Esophagus squamous epithelium (tissue), 5 donors: ENCODE measurements around the gene OR2F2. TPM values are rescaled to one million over a fixed set of nuclear protein-coding genes. Genes with fewer than 3 reads are reported as not detected.

Experiments
- DNase-seq: peaks from one replicate; lab custom pipeline; 2025; lab: John Stamatoyannopoulos, UW
- H3K27ac ChIP-seq, 4 donors: fragments of 200-600 bp; sonication (generic); one replicate each; pipeline ENCODE4 v1.5.1; 2016 to 2019; ENCODE audit warnings: mild to moderate bottlenecking in 1 of 4
- H3K27me3 ChIP-seq, 4 donors: fragments of 200-600 bp; sonication (generic); 1 replicate in 3 of 4; 2 replicates in 1 of 4; pipeline versions ENCODE4 v1.5.1 to v1.6.0; 2017 to 2021; ENCODE audit warnings: antibody characterized with exemption in 1 of 4
- H3K36me3 ChIP-seq, 3 donors: fragments of 200-600 bp; sonication (generic); one replicate each; pipeline ENCODE4 v1.5.1; 2016 to 2019
- H3K4me1 ChIP-seq, 3 donors: fragments of 200-600 bp; sonication (generic); one replicate each; pipeline ENCODE4 v1.5.1; 2017 to 2019
- H3K4me3 ChIP-seq, 4 donors: fragments of 200-600 bp; sonication (generic); 1 replicate in 3 of 4; 2 replicates in 1 of 4; pipeline ENCODE4 v1.5.1; 2016 to 2019; ENCODE audit warnings: mild to moderate bottlenecking in 2 of 4, moderate library complexity in 1 of 4
- H3K9me3 ChIP-seq, 3 donors: fragments of 200-600 bp; sonication (generic); one replicate each; pipeline ENCODE4 v1.5.1; 2016 to 2019
- POLR2A ChIP-seq, 4 donors: fragments of 450-650 bp; IDR thresholded peaks; one replicate each; pipeline ENCODE4 v1.6.1; 2017; ENCODE audit warnings: antibody characterized with exemption in 4 of 4, mild to moderate bottlenecking in 4 of 4, moderate library complexity in 3 of 4
- WGBS, 2 donors: methylation state at CpG; one replicate each; pipeline ENCODE4 v1.1.5; 2018; 5-methylcytosine and 5-hydroxymethylcytosine counted together
- intact Hi-C: fragments of 100-400 bp; cut with DNase I; formaldehyde crosslinking; loops from one replicate; pipeline ENCODE4 v1.15.0; 2022
- total RNA-seq, 4 donors: library from RNA; depleted of rRNA; stranded (reverse); fragments of >200 nt; gene quantifications; one replicate each; pipeline ENCODE4 v1.1.0, GENCODE V29; 2016
- TF ChIP-seq, protein P1 (sequence below), 6 experiments: fragments of 450-650 bp in 4 of 6; fragments of 200-600 bp in 2 of 6; sonication (generic) in 2 of 6; IDR thresholded peaks; one replicate each; pipeline ENCODE4 v1.5.1; 2016 to 2019; ENCODE audit warnings: antibody characterized with exemption in 6 of 6, mild to moderate bottlenecking in 4 of 6, moderate library complexity in 4 of 6
- donor health status: DM: yes; HTN: yes; CAD: no.

OR2F2 gene
- total RNA-seq, 4 donors from 2014 or later = not detected

DNA sequence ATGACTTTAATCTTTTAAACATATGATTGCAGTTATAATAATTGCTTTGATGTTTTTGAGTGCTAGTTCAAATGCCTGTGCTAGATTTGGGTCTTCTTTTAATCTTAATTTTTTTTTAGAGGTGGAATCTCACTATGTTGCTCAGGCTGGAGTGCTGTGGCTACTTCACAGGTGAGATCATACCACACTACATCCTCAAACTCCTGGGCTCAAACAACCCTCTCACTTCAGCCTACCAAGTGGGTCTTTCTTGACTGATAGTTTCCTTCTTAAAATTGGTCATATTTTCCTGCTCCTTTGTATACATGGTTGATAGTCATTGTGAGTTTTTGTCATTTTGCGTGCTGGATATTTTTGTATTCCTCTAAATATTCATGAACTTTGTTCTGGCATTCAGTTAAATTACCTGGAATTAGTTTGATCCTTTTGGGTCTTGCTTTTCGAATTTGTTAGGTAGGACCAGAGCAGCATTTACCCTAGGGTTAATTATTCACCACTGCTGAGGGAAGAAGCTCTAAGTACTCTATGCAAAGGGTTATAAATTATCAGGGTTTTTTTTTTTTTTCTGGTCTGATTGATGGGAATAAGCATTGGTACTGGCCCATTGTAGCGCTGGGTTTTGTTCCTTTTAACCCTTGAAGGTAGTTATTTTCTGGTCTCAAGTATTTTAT, 21.0 kb upstream of the OR2F2 start:
- no peak for TF ChIP-seq POLR2A (IDR thresholded peaks at IDR 0.05)
- TF ChIP-seq, protein P1, sequence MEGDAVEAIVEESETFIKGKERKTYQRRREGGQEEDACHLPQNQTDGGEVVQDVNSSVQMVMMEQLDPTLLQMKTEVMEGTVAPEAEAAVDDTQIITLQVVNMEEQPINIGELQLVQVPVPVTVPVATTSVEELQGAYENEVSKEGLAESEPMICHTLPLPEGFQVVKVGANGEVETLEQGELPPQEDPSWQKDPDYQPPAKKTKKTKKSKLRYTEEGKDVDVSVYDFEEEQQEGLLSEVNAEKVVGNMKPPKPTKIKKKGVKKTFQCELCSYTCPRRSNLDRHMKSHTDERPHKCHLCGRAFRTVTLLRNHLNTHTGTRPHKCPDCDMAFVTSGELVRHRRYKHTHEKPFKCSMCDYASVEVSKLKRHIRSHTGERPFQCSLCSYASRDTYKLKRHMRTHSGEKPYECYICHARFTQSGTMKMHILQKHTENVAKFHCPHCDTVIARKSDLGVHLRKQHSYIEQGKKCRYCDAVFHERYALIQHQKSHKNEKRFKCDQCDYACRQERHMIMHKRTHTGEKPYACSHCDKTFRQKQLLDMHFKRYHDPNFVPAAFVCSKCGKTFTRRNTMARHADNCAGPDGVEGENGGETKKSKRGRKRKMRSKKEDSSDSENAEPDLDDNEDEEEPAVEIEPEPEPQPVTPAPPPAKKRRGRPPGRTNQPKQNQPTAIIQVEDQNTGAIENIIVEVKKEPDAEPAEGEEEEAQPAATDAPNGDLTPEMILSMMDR (IDR thresholded peaks at IDR 0.05) = no peak
- no peaks in the 10 kb centered on the region for H3K9me3 ChIP-seq
- no peak overlapping the region for H3K4me3 ChIP-seq
- H3K4me1 ChIP-seq = peaks cover 0 to 3% (median 0%) of the 10 kb centered on the region in 3 donors
- intact Hi-C loops = no loop called here
- DNase-seq = no peak
- H3K27me3 ChIP-seq = no peaks in the 10 kb centered on the region
- no peaks in the 10 kb centered on the region for H3K36me3 ChIP-seq
- 57 to 60% methylated on average over 3 of the region's 3 CpGs for WGBS, 2 donors
- no peak overlapping the region for H3K27ac ChIP-seq

DNA sequence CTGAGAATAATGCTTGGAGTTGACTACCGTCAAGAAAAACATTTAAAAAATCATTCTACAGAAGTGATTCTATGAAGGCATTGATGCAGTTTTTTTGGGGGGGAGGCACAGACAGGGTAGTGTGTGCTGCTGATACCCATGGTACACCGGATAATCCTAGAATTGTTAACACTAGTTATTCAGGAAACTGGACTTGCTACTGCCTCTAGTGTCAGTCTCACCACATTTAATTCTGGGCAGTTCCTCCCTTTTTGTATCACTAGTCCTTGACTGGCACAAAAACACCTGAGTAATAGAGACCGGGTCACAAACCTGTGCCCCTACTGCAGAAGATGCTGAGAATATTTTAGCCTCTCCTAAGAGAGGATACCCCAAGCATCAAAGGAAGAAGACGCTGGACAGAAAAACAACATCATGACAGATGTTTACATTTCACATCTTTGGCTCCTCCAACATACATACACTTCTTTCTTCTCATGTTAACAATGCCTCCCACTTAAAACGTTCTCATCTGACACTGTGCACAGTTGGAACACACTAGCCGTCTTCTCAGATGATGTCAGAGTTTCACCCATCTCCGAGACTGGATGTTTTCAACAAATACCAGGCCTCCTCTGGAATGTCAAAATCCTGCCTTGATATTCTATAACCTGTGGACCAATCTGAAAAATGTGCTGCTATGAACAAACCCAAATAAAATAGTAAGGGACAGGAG, 19.9 kb upstream of the OR2F2 start:
- H3K9me3 ChIP-seq = no peaks in the 10 kb centered on the region
- no peak for TF ChIP-seq POLR2A (IDR thresholded peaks at IDR 0.05)
- TF ChIP-seq, protein P1 (IDR thresholded peaks at IDR 0.05) = no peak

DNA sequence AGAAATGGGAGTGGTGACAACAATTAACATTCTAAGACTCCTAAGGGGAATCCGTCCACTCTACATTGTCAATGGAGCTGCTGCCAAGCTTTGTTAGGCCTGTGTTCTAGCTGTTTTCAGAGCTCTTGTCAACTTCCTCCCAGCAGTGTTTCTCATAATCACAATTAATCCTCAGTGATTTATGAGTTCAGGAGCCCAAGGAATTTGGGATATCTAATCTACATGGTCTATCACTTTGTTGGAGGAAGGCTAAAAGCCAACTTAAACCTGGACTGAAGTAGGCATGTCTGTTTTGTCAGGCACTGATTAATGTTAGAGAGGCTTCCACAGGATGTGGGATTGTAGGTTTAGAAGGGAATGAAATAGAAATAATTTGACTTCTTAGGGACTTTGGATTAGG, 10.2 kb upstream of the OR2F2 start:
- Histone ChIP-seq H3K9me3 (no peaks in the 10 kb centered on the region), H3K4me1 (no peaks in the 10 kb centered on the region), H3K27me3 (no peaks in the 10 kb centered on the region), H3K27ac (no peak overlapping the region), H3K4me3 (no peak overlapping the region), H3K36me3 (no peaks in the 10 kb centered on the region)
- 44 to 55% methylated on average over 1 of the region's 1 CpG for WGBS, 2 donors
- intact Hi-C loops = no loop called here
- TF ChIP-seq POLR2A (IDR thresholded peaks at IDR 0.05) = no peak
- TF ChIP-seq, protein P1 (IDR thresholded peaks at IDR 0.05) = no peak
- no peak for DNase-seq

More for the DNA sequence above, 19.9 kb upstream of the OR2F2 start:
- Histone ChIP-seq H3K4me1 (peaks cover 0 to 3% (median 0%) of the 10 kb centered on the region in 3 donors), H3K27ac (no peak overlapping the region), H3K36me3 (no peaks in the 10 kb centered on the region), H3K27me3 (no peaks in the 10 kb centered on the region), H3K4me3 (no peak overlapping the region)
- DNase-seq = no peak
- 49 to 59% methylated on average over 7 of the region's 7 CpGs for WGBS, 2 donors
- intact Hi-C loops = no loop called here

DNA sequence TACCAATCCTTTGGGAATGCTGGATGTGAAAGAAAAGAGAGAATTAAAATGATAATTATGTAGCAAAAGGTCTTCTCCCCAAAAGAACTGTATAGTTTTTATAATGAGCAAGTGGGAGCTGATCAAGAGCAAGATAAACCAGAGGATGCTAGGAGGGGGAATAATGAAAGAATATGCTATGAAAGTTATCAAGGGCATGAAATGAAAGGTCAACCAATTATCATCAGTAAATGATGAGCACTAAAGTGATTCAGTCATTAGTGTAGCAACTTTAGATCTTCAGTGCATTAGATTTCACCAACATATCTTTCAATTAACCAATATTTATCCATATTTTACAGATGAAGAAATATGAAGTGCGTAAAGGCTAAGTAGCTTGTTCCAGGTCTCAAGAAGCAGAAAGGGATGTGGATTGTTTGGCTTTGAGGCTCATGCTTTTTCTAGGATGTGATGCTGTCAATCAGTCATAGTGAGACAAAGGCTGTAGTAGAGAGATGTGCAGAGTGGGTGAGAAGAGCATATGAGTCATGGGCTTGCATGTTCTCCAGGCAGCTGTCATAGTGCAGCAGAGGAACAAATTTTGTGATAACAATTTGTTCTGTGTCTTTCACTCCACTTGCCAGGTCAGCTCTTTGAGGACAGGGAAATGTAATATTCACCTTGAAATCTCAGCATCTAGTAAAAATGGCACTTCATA, 5.7 kb upstream of the OR2F2 start:
- 87 to 94% methylated on average over 1 of the region's 1 CpG for WGBS, 2 donors
- H3K4me1 ChIP-seq = no peaks in the 10 kb centered on the region
- TF ChIP-seq, protein P1 (IDR thresholded peaks at IDR 0.05) = no peak
- no peak for TF ChIP-seq POLR2A (IDR thresholded peaks at IDR 0.05)
- H3K27ac ChIP-seq = no peak overlapping the region
- no peaks in the 10 kb centered on the region for H3K36me3 ChIP-seq
- intact Hi-C loops = no loop called here
- no peaks in the 10 kb centered on the region for H3K27me3 ChIP-seq
- H3K9me3 ChIP-seq = no peaks in the 10 kb centered on the region
- no peak for DNase-seq
- H3K4me3 ChIP-seq = no peak overlapping the region

DNA sequence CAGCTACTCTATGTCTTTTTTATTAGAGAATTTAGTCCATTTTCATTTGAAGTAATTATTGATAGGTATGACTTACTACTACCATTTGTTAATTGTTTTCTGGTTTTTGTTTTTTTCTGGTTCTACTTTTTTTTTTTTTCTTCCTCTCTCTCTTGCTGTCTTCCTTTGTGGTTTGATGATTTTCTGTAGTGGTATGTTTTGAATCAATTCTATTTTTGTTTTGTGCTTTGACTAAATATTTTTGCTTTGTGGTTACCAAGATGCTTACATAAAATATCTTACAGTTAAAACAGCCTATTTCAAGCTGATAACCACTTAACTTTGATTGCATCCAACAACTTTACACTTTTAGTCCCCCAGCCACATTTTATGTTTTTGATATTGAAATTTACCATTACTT, 3.3 kb upstream of the OR2F2 start:
- Histone ChIP-seq H3K27ac (no peak overlapping the region), H3K27me3 (no peaks in the 10 kb centered on the region), H3K36me3 (no peaks in the 10 kb centered on the region), H3K9me3 (no peaks in the 10 kb centered on the region), H3K4me1 (no peaks in the 10 kb centered on the region), H3K4me3 (no peak overlapping the region)
- no peak for TF ChIP-seq POLR2A (IDR thresholded peaks at IDR 0.05)
- TF ChIP-seq, protein P1 (IDR thresholded peaks at IDR 0.05) = no peak
- intact Hi-C loops = no loop called here
- DNase-seq = no peak
